Naive B cell (primary cell): Measurements from ENCODE around the gene TPPP. TPM values are rescaled to one million over a fixed set of nuclear protein-coding genes. Genes with fewer than 3 reads are reported as not detected.
A peak's percentile ranks its signal among the peaks of the same experiment; 100 is the strongest.

ENCODE experiments used
- ATAC-seq, 2 donors: fragments of 150-1000 bp; cut with Tn5 transposase; 2 replicates each; pipeline ENCODE4 v1.10.0; 2021; ENCODE audit warnings: low read depth in 2 of 2, mild to moderate bottlenecking in 2 of 2, moderate library complexity in 2 of 2
- DNase-seq: peaks from one replicate; pipeline ENCODE4 v3.0.0; 2022
- H3K27ac Mint-ChIP-seq, 6 donors: one replicate each; pipeline ENCODE4 v1.8.0; 2020 to 2022; ENCODE audit warnings: mild to moderate bottlenecking in 6 of 6, mixed read lengths in 6 of 6, moderate library complexity in 5 of 6, inconsistent platforms in 2 of 6
- H3K27me3 Mint-ChIP-seq, 3 donors: one replicate each; pipeline ENCODE4 v1.8.0; 2021 to 2022; ENCODE audit warnings: mixed read lengths in 3 of 3, mild to moderate bottlenecking in 1 of 3
- H3K36me3 Mint-ChIP-seq, 2 donors: one replicate each; pipeline ENCODE4 v1.8.0; 2020 to 2022; ENCODE audit warnings: mixed read lengths in 2 of 2, inconsistent platforms in 1 of 2, mild to moderate bottlenecking in 1 of 2
- H3K4me1 Mint-ChIP-seq, 3 donors: one replicate each; pipeline ENCODE4 v1.8.0; 2020 to 2022; ENCODE audit warnings: mixed read lengths in 3 of 3, inconsistent platforms in 1 of 3, mild to moderate bottlenecking in 1 of 3, moderate library complexity in 1 of 3
- H3K4me3 Mint-ChIP-seq, 8 donors: one replicate each; pipeline ENCODE4 v1.8.0; 2020 to 2022; ENCODE audit warnings: mild to moderate bottlenecking in 8 of 8, mixed read lengths in 8 of 8, moderate library complexity in 8 of 8, inconsistent platforms in 2 of 8
- H3K9me3 Mint-ChIP-seq, 7 donors: one replicate each; pipeline ENCODE4 v1.8.0; 2020 to 2022; ENCODE audit warnings: mixed read lengths in 7 of 7, mild to moderate bottlenecking in 5 of 7, inconsistent platforms in 2 of 7, moderate library complexity in 1 of 7
- polyA plus RNA-seq, 6 donors: library from polyadenylated mRNA; unstranded; fragments of 300-500 nt; fragmentation: Illumina TruSeq; gene quantifications; one replicate each; pipeline ENCODE4 v1.2.3, GENCODE V29; 2021; ENCODE audit warnings: low read depth in 6 of 6

TPPP gene
- polyA plus RNA-seq, 6 donors from 2014 or later, result 0.11 TPM; not detected in 5

- ATAC-seq (peak; percentile 62 to 63), DNase-seq (peak; percentile 41)
- Mint-ChIP-seq H3K9me3 (no peaks in the 10 kb centered on the region), H3K27ac (peak overlapping the region in 5 of 6 donors; percentile 62 to 91 (median 84)), H3K36me3 (peaks cover 0 to 4% of the 10 kb centered on the region in 2 donors), H3K27me3 (peaks cover 6 to 43% (median 9%) of the 10 kb centered on the region in 3 donors), H3K4me1 (peaks cover 8 to 20% (median 8%) of the 10 kb centered on the region in 3 donors), H3K4me3 (peak overlapping the region in 4 of 8 donors; percentile 3 to 68 (median 40))
Observed at GRCh38 chr5:672329-673160, 20.6 kb downstream of the TPPP start.

DNA sequence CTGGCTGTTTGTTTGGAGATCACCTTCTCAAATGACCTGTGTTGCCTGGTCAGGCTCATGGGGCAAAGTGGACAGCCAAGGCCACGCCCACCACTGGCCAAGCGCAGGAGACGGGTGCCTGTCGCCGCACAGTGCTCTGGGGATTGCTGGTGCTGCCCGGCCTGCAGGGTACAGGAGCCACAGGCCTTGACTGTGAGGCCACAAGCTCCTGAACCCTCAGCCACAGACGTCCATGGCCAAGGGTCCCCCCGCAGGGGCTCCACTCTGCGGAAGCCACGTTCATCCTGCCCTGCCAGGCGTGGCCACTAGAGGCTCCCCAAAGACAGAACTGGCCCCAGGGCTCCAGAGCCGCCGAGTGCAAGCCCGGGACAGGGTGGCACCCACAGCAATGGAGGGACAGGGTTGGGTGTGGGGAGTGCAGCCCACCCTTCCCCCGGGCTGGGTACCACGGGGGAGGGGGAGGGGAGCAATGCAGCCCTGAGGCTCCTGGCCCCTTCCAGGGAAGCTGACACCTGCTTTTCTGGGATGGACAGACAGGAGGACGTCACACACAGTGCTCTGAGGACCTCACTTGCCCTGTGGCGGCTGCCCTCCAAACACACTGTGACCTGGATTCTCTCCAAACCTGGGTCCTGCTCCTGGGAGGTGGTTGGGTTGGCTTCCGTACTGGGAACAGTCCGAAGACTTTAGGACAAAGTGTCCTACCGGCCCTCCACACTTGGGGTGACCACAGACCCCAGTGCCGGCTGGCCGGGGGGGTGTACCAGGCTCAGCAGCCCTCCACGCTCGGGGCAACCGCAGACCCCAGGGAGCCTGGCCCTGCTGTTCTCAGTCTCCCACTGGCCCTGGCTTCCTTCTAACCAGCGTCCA is 21.5 kb downstream of the TPPP start:
- H3K36me3 Mint-ChIP-seq, result peaks cover 0 to 11% of the 10 kb centered on the region in 2 donors

DNA sequence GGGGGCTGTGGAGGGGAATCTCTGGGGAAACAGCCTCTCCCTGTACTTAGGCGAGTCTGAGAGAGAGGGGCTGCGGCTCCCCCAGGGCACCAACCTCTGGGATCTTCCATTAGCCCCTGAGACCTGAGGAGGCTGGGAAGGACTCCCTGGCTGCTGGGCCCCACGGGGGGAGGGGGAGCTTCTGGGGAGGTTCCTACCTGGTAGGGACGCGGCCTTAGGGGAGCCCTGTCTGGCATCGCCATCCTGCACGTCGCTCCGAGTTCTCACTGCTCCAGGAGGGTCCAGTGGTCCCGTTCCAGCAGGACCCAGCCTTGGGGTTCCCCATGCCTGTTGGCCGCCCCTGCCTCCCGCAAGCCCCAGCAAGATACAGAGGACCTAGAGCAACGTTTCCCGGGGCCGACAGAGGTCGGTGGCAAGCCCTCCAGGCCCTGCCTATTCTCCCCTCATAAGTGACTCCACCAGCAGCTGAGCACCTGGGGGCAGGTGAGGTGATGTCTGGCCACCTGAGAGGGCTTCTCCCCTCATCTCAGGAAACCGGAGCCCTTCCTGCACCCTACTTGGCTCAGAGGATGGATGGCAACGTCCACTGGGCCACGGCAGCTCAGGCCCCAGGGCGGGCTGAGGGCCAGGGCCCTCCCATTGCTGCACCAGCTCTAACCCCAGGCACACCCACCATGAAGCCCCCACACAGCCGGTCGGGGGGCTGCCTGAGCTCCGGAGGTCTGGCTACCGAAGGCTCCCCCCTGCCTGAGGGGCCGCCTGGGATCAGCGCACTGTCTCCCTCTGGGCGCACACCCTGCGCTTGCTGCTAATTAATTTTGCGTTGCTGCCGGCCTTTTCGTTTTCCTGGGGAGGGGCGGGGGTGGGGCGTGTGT is 22.5 kb downstream of the TPPP start:
- Mint-ChIP-seq H3K27ac (no peak overlapping the region), H3K4me1 (peaks cover 8 to 20% (median 12%) of the 10 kb centered on the region in 3 donors), H3K4me3 (no peak overlapping the region), H3K27me3 (peaks cover 6 to 30% (median 9%) of the 10 kb centered on the region in 3 donors), H3K36me3 (peaks cover 0 to 11% of the 10 kb centered on the region in 2 donors), H3K9me3 (no peaks in the 10 kb centered on the region)
- DNase-seq (no peak), ATAC-seq (no peak)

More for the DNA sequence above, 21.5 kb downstream of the TPPP start:
- Mint-ChIP-seq H3K9me3 (no peaks in the 10 kb centered on the region), H3K27ac (peak overlapping the region in 2 of 6 donors; percentile 84 to 89), H3K4me3 (no peak overlapping the region), H3K27me3 (peaks cover 6 to 38% (median 9%) of the 10 kb centered on the region in 3 donors), H3K4me1 (peaks cover 8 to 20% (median 12%) of the 10 kb centered on the region in 3 donors)
- DNase-seq (peak; percentile 51), ATAC-seq (peak; percentile 66 to 75)

DNA sequence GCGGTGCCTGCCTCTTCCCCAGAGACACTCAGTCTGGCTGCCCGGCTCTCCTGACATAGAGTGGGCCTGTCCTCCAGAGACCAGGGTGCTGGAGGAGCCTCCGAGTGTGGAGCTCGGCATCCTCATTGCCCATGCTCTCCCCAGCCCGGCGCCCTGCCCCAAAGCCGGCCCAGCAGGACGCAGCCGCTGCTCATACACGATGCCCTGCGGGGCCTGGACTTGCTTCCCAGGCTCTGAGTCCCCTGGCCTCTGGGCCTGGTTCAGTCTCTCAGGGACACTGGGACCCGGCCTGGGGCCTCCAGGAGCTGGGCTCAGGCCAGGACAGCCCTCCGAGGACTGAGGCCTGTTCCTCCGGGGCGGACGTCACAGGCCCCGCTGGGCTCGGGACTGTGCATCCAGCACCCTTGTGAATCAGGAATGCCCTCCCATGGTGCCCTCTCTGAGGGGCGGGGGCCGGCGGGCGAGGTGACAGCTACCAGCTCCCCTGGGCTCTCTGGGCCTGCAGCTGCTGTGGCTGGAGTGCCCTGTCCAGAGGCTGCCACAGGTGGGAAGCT is 23.2 kb downstream of the TPPP start:
- DNase-seq, result no peak
- Mint-ChIP-seq H3K36me3 (peaks cover 0 to 11% of the 10 kb centered on the region in 2 donors), H3K27ac (no peak overlapping the region), H3K4me1 (peaks cover 8 to 20% (median 12%) of the 10 kb centered on the region in 3 donors), H3K27me3 (peaks cover 6 to 29% (median 9%) of the 10 kb centered on the region in 3 donors), H3K4me3 (no peak overlapping the region), H3K9me3 (no peaks in the 10 kb centered on the region)
- no peak for ATAC-seq

DNA sequence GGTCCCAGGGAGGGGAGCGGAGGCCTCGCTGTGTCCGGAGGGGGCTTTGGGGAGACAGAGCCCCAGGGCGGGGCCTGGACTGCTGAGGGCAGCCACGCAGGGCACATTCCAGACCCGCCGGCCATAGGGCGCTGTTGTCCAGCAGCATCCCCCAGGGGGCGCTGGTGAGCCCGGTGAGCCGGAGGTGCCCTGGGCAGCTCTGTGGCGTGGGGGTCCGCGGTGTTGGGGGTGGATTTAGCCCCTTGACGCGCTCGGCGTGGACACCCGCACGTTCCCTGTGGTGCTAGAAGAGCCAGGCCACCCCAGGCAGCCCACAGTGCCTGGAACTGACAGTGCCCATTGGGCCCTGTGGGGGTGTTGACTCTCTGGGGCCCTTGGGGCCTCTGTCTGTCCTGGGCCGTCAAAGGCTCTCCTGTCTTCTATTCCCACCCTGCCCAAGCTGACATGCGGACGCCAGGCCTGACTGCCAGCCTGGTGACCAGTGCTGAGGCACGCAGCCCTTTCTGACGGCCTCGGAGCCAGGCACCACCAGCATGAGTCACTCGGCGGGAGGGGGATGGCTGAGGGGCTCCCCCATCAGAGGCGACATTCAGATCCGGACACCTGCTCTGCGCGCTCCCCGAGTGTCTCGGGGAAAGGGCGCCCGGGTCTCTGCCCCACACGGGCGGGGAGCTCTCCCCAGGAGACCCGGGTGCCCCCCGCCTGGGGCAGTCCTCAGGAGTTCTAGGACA is 23.9 kb downstream of the TPPP start:
- ATAC-seq, result no peak
- peaks cover 0 to 11% of the 10 kb centered on the region in 2 donors for H3K36me3 Mint-ChIP-seq
- H3K9me3 Mint-ChIP-seq, result no peaks in the 10 kb centered on the region
- peaks cover 8 to 20% (median 12%) of the 10 kb centered on the region in 3 donors for H3K4me1 Mint-ChIP-seq
- peak; percentile 21 for DNase-seq
- H3K27me3 Mint-ChIP-seq, result peaks cover 6 to 23% (median 9%) of the 10 kb centered on the region in 3 donors
- no peak overlapping the region for H3K27ac Mint-ChIP-seq
- no peak overlapping the region for H3K4me3 Mint-ChIP-seq

GRCh38 chr5:668283-668995 is 24.7 kb downstream of the TPPP start:
- ATAC-seq (no peak), DNase-seq (no peak)
- peaks cover 0 to 11% of the 10 kb centered on the region in 2 donors for H3K36me3 Mint-ChIP-seq
- no peak overlapping the region for H3K4me3 Mint-ChIP-seq
- peaks cover 6 to 15% (median 9%) of the 10 kb centered on the region in 3 donors for H3K27me3 Mint-ChIP-seq
- no peaks in the 10 kb centered on the region for H3K9me3 Mint-ChIP-seq
- H3K27ac Mint-ChIP-seq, result no peak overlapping the region
- peaks cover 8 to 14% (median 12%) of the 10 kb centered on the region in 3 donors for H3K4me1 Mint-ChIP-seq

GRCh38 chr5:666816-667498 is 26.2 kb downstream of the TPPP start:
- DNase-seq (no peak), ATAC-seq (no peak)
- H3K9me3 Mint-ChIP-seq, result no peaks in the 10 kb centered on the region
- no peak overlapping the region for H3K4me3 Mint-ChIP-seq
- H3K27me3 Mint-ChIP-seq, result peaks cover 0 to under 1% (median 0%) of the 10 kb centered on the region in 3 donors
- no peak overlapping the region for H3K27ac Mint-ChIP-seq
- peaks cover 1 to 5% (median 1%) of the 10 kb centered on the region in 3 donors for H3K4me1 Mint-ChIP-seq
- H3K36me3 Mint-ChIP-seq, result peaks cover 0 to 11% of the 10 kb centered on the region in 2 donors

- H3K27ac Mint-ChIP-seq, result no peak overlapping the region
- no peak for DNase-seq
- H3K4me1 Mint-ChIP-seq, result peaks cover 0 to 5% (median 0%) of the 10 kb centered on the region in 3 donors
- H3K4me3 Mint-ChIP-seq, result no peak overlapping the region
- H3K36me3 Mint-ChIP-seq, result peaks cover 5 to 15% of the 10 kb centered on the region in 2 donors
- no peaks in the 10 kb centered on the region for H3K27me3 Mint-ChIP-seq
- H3K9me3 Mint-ChIP-seq, result no peaks in the 10 kb centered on the region
- no peak for ATAC-seq
Observed at GRCh38 chr5:665956-666711, 27.0 kb downstream of the TPPP start.

- ATAC-seq (no peak), DNase-seq (no peak)
- Mint-ChIP-seq H3K4me3 (no peak overlapping the region), H3K4me1 (peaks cover 0 to 5% (median 0%) of the 10 kb centered on the region in 3 donors), H3K27ac (no peak overlapping the region), H3K36me3 (peaks cover 5 to 17% of the 10 kb centered on the region in 2 donors), H3K9me3 (no peaks in the 10 kb centered on the region), H3K27me3 (no peaks in the 10 kb centered on the region)
Observed at GRCh38 chr5:665541-665955, 27.6 kb downstream of the TPPP start.

DNA sequence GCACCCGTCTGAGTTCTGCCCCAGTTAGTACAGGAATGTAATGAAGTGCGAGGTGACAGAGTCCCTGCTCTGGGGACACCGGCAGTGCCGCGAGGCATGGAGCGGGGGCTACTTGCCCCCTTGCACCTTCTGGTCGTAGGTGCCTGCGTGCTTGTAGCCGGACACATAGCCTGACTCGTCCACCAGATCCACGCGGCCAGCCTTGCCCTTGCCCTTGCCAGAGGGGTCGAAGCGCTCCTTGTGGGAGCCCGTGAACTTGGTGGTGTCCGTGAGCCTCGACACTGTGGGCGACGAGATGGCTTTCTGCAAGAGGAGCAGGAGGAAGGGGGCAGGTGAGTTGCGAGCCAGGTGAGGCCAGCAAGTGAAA is 28.2 kb downstream of the TPPP start:
- Mint-ChIP-seq H3K4me3 (no peak overlapping the region), H3K27me3 (no peaks in the 10 kb centered on the region), H3K9me3 (no peaks in the 10 kb centered on the region), H3K4me1 (peaks cover 0 to 5% (median 0%) of the 10 kb centered on the region in 3 donors), H3K36me3 (peaks cover 10 to 17% of the 10 kb centered on the region in 2 donors), H3K27ac (no peak overlapping the region)
- DNase-seq, result no peak
- ATAC-seq, result no peak
